Measurements from ENCODE around the gene MAML3. TPM values are rescaled to one million over a fixed set of nuclear protein-coding genes. Genes with fewer than 3 reads are reported as not detected.

Gene MAML3
- total RNA-seq, 6 donors from 2014 or later: 9.6 to 31.4 (median 14.5) TPM

DNA sequence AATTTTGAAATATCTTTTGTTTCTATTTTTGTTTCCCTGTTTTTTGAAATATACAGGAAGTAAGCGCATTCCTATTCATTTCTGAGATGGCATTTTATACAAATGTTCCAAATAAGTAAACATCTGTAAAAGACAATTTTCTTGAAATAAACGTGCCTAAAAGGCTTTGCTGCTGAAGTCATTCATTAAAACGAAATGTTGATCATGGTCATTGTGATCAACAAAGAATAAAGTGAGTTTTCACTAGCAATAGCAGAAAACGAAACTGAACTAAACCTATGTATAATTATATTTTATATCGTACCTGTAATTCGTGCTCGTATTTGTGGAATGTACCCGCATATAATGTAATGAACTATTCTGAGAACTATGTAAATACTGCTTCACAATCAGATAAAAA is 267.2 kb downstream of the MAML3 start:
- Histone ChIP-seq H3K27me3 (no peaks in the 10 kb centered on the region), H3K27ac (peak overlapping the region; percentile 47 to 70 (median 54)), H3K36me3 (peaks cover 0 to 4% (median 0%) of the 10 kb centered on the region in 4 donors), H3K4me3 (peak overlapping the region in 3 of 4 donors; percentile 15 to 39 (median 34)), H3K9me3 (no peaks in the 10 kb centered on the region), H3K4me1 (peaks cover 18 to 27% (median 21%) of the 10 kb centered on the region in 4 donors)
- no peak for DNase-seq
- WGBS, 2 donors: 35 to 37% methylated on average over 8 of the region's 8 CpGs
- no peak for TF ChIP-seq CTCF (IDR thresholded peaks at IDR 0.05)
- no peak for TF ChIP-seq EP300 (IDR thresholded peaks at IDR 0.05)
- TF ChIP-seq POLR2AphosphoS5 (IDR thresholded peaks at IDR 0.05): no peak
- TF ChIP-seq POLR2A (IDR thresholded peaks at IDR 0.05): no peak
- ATAC-seq (ENCODE audit: low FRiP score in 2 of 2): no peak

DNA sequence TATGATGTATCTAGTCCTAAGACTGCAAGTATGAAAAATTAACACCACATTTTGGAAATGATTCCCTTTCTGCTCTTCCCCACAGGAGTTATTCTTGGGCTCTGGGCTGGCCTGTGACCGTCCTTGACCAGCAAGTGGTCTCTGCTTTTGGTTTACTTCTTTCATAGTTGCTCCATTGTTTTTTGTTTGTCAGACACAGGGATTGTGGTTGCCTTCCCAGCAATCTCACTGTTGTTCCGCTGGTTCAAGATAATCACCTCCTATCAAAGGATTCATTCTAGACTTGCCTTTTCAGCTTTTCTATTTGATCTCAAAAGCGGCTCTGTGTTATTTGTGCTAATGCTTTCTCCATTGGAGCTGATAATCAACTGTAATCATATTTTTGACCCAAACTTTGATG is 269.5 kb downstream of the MAML3 start:
- Histone ChIP-seq H3K4me3 (no peak overlapping the region), H3K27me3 (no peaks in the 10 kb centered on the region), H3K36me3 (peaks cover 0 to 3% (median 0%) of the 10 kb centered on the region in 4 donors), H3K27ac (no peak overlapping the region), H3K9me3 (no peaks in the 10 kb centered on the region), H3K4me1 (peaks cover 18 to 27% (median 21%) of the 10 kb centered on the region in 4 donors)
- WGBS, 2 donors: 93 to 96% methylated on average over 3 of the region's 3 CpGs
- ATAC-seq (ENCODE audit: low FRiP score in 2 of 2): no peak
- no peak for TF ChIP-seq POLR2AphosphoS5 (IDR thresholded peaks at IDR 0.05)
- TF ChIP-seq EP300 (IDR thresholded peaks at IDR 0.05): no peak
- TF ChIP-seq CTCF (IDR thresholded peaks at IDR 0.05): no peak
- TF ChIP-seq POLR2A (IDR thresholded peaks at IDR 0.05): no peak
- no peak for DNase-seq

DNA sequence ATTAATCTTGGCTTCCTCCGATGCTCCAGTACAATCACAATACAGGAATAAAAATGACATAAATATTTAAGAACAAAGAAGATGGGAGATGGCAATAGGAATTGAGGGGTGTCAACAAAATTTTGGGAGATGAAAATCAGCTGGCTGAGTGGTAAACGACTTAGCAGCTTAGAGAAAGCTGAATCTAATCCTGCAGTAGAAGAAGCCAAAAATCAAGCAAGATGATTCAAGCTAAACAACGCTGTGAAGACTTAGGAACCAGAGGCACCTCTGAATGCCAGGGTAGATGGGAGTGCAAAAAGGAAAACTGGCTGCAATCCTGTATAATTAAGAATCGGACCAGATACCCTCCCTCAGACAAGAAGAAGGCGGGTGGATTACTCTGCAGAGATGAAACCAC is 273.1 kb downstream of the MAML3 start:
- no peak overlapping the region for H3K27ac ChIP-seq

GRCh38 chr4:139878050-139878449 is 275.9 kb downstream of the MAML3 start:
- WGBS, 2 donors: 97 to 99% methylated on average over 9 of the region's 9 CpGs

More for the DNA sequence above, 273.1 kb downstream of the MAML3 start:
- H3K4me1 ChIP-seq: peaks cover 4 to 8% (median 6%) of the 10 kb centered on the region in 4 donors
- no peak overlapping the region for H3K4me3 ChIP-seq
- no peaks in the 10 kb centered on the region for H3K9me3 ChIP-seq
- TF ChIP-seq POLR2A (IDR thresholded peaks at IDR 0.05) (no peak), POLR2AphosphoS5 (IDR thresholded peaks at IDR 0.05) (no peak), EP300 (IDR thresholded peaks at IDR 0.05) (no peak), CTCF (IDR thresholded peaks at IDR 0.05) (no peak)
- no peak for ATAC-seq (ENCODE audit: low FRiP score in 2 of 2)
- no peaks in the 10 kb centered on the region for H3K27me3 ChIP-seq
- WGBS, 2 donors: 77 to 78% methylated on average over 5 of the region's 5 CpGs
- DNase-seq: no peak
- H3K36me3 ChIP-seq: no peaks in the 10 kb centered on the region

More at GRCh38 chr4:139878050-139878449, 275.9 kb downstream of the MAML3 start:
- ATAC-seq (ENCODE audit: low FRiP score in 2 of 2) (no peak), DNase-seq (no peak)
- Histone ChIP-seq H3K27ac (no peak overlapping the region), H3K36me3 (no peaks in the 10 kb centered on the region), H3K9me3 (no peaks in the 10 kb centered on the region), H3K4me3 (no peak overlapping the region), H3K27me3 (no peaks in the 10 kb centered on the region), H3K4me1 (peaks cover 4 to 8% (median 7%) of the 10 kb centered on the region in 4 donors)
- no peak for TF ChIP-seq EP300 (IDR thresholded peaks at IDR 0.05)
- no peak for TF ChIP-seq POLR2AphosphoS5 (IDR thresholded peaks at IDR 0.05)
- no peak for TF ChIP-seq POLR2A (IDR thresholded peaks at IDR 0.05)
- TF ChIP-seq CTCF (IDR thresholded peaks at IDR 0.05): no peak

All from upper lobe of left lung (tissue), 6 donors.